HG03575 (cell line): Measurements from ENCODE around the gene LYRM7.
A peak's percentile ranks its signal among the peaks of the same experiment; 100 is the strongest.
"Not testable (repeated sequence)": the region's sequence is repeated elsewhere in the genome, so short reads cannot be mapped to it uniquely, and the experiment has no call there.

Source experiments
- ATAC-seq: cut with Tn5 transposase; IDR thresholded peaks from one replicate; pipeline ENCODE4 v1.9.1; 2021; ENCODE audit not compliant: unreplicated experiment, insufficient number of reproducible peaks, low FRiP score; ENCODE audit errors: extremely low read depth

LYRM7 gene

DNA sequence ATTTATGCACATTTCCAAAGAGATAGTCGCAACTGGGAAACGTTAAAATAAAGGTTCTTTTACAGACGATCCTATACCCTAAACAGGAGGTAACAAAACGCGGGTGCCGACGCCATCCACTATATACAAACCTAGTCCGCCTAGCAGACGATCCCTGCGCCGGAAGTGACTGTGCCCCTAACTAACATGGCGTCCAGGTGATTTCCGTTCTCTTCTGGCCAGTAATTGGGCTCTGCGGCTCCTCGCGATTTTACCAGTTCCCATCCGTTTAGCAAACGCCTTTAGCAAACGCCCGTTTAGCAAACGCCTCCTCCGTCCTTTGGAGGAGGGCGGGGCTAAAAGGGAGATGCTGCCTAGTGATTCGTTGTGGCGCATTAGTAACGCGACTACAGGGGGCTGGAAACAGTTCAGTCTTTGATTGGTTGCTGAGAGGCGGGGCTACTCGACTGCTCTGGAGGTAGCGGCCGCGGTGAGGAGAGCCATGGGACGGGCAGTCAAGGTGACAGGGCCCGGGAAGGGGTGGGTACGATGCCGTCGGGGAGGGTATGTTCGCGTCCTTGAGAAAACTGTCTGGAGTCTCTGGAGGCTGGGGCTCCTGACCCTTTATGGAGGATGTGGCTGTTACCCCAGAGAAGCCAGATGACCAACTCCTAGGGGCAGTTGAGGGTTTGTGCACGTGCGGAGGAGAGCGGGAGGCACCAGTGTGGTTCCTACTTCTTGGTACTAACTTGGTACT lies at the start of gene LYRM7:
LYRM7 (plus strand) TSS at position 405 of the 736 bp plus-strand sequence; CDS start at position 482, 77 bp downstream.
- ATAC-seq, result peak; percentile 93

DNA sequence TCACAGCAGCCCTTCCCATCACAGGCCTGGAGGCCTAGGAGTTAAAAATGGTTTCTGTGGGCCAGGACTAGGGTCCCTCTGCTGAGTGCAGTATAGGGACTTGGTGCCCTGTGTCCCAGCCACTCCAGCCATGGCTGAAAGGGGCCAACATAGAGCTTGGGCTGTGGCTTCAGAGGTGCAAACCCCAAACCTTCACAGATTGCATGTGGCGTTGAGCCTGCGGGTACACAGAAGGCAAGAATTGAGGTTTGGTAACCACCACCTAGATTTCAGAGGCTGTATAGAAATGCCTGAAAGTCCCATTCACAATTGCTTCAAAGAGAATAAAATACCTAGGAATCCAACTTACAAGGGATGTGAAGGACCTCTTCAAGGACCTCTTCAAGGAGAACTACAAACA lies 43.5 kb upstream of the LYRM7 start:
- ATAC-seq, result not testable (repeated sequence)

DNA sequence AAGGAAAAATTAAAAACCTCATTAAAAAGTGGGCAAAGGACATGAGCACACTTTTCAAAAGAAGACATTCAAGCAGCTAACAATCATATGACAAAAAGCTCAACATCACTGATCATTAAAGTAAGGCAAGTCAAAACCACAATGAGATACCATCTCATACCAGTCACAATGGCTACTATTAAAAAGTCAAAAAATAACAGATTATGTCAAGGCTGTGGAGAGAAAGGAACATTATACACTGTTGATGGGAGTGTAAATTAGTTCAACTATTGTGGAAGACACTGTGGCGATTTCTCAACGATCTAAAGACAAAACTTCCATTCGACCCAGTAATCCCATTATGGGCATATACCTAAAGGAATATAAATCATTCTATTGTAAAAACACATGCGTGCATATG lies 41.4 kb upstream of the LYRM7 start:
- ATAC-seq, result no peak

DNA sequence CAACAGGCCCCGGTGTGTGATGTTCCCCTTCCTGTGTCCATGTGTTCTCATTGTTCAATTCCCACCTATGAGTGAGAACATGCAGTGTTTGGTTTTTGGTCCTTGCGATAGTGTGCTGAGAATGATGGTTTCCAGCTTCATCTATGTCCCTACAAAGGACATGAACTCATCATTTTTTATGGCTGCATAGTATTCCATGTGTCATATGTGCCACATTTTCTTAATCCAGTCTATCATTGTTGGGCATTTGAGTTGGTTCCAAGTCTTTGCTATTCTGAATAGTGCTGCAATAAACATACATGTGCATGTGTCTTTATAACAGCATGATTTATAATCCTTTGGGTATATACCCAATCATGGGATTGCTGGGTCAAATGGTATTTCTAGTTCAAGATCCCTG lies 37.7 kb upstream of the LYRM7 start:
- ATAC-seq, result not testable (repeated sequence)

DNA sequence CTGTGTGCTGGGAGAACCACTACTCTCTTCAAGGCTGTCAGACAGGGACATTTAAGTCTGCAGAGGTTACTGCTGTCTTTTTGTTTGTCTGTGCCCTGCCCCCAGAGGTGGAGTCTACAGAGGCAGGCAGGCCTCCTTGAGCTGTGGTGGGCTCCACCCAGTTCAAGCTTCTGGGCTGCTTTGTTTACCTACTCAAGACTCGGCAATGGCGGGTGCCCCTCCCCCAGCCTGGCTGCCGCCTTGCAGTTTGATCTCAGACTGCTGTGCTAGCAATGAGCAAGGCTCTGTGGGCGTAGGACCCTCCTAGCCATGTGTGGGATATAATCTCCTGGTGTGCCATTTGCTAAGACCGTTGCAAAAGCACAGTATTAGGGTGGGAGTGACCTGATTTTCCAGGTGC lies 32.3 kb upstream of the LYRM7 start:
- not testable (repeated sequence) for ATAC-seq

DNA sequence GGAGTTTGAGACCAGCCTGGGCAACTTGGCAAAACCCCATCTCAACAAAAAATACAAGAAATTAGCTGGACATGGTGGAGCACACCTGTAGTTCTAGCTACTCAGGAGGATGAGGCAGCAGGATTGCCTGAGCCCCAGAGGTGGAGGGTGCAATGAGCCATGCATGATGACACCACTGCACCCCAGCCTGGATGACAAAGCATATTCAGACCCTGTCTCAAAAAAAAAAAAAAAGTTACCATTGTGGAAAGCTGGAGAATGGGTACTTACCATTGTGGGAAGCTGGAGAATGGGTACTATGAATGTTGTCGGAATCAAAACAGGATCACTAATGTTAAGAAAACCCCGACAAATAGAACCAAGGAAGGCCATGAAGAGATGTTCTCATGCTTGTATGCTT lies 31.4 kb upstream of the LYRM7 start:
- no peak for ATAC-seq

DNA sequence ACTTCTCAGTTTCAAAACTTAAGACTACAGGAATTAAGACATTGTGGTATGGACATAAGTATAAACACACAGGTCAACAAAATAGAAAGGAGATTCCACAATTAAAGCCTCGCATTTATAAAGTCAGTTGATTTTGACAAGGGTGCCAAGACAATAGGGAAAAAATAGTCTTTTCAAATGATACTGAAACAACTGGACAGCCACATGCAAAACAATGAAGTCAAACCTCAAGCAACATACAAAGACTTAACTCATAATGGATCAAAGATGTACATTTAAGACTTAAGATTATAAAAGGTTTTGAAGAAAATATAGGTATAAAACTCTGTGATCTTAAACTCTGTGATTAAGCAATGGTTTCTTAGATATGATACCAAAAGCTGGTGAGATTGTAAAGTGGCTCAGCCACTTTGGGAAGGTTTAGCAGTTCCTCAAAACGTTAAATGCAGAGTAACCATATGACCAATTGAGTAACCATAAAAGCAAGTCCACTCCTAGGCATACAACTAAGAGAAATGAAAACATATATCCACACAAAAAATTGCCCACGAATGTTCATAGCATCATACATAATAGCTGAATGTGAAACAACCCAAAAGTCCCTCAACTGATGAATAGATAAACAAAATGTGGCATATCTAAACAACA lies 27.6 kb upstream of the LYRM7 start:
- no peak for ATAC-seq

DNA sequence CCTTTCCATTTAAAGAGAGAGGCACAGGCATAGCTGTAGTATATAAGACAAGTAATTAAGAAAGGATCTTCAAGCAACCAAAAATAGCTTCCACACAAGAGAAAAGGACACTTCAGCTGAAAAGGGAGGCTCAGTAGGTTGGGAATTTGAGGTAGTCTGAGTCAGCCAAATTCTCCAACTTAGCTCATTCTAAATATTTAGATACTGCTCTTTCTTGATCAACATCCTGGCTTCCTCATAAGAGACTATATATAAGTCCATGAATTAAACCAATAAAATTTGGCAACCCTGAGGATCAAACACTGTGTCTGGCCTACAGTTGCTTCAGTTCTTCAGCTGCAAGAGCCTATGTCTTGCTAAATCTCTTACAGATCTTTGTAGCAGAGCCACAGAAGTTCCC lies 23.5 kb upstream of the LYRM7 start:
- no peak for ATAC-seq

DNA sequence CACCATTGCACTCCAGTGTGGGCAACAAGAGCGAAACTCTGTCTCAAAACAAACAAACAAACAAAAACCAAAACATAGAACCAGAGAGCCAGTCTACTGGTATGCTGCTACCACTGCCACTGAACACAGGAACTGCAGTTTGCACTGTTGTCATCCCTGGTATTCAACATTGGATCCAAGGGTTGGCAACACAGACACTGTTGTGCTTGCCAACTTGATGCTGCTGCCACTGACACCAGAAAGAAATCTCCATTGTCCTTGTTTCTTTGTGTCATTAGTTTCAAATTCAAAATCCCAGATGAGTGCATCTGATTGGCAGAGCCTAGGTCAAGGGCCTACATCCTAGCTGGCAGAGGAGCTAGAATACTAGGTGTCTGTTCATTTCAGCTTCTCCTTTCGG lies 21.9 kb upstream of the LYRM7 start:
- ATAC-seq, result no peak

DNA sequence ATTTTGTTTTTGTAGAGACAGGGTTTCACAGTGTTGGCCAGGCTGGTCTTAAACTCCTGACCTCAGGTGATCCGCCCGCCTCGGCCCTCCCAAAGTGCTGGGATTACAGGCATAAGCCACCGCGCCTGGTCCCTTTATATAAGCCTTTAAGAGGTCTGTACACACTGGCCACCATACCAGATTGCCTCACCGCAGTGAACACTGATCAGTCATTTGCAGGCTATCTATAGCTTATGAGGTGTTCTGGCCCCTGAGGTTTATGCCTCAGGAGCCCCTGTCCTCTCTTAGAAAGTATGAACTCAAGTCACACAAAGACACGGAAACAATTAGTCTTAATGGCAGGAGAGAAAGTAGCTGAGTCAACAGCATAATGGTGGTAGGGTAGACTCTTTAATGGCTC lies 20.3 kb upstream of the LYRM7 start:
- ATAC-seq, result no peak

DNA sequence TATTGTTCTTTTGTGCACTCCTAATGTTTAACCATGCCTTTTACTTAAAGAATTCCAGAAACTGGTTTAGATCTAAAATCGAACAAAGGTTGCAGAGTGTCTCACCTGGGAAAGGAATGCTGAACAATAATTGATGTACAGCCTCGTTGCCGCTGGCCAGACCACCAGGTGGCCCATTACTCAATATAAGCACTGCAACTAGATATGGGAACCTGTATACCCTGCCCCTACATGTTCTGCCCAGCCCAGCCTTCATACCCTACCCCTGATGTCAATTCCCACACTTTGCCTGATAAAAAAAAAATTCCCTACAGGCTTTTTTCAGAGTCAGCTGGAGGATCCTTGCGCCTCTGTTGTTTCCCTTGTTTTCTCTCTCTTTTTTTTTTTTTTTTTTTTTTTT lies 19.5 kb upstream of the LYRM7 start:
- no peak for ATAC-seq

DNA sequence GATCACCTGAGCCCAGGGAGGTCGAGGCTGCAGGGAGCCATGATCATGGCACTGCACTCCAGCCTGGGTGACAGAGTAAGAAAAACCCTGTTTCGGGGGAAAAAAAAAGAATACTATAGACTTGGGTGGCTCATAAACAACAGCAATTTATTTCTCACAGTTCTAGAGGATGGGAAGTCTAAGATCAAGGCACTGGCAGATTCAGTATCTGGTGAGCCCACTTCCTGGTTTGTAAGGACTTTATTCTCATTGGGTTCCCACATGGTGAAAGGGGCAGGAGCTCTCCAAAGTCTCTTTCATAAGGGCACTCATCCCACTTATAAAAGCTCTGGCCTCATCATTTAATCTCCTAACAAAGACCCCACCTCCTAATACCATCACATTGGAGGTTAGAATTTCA lies 14.4 kb upstream of the LYRM7 start:
- no peak for ATAC-seq

DNA sequence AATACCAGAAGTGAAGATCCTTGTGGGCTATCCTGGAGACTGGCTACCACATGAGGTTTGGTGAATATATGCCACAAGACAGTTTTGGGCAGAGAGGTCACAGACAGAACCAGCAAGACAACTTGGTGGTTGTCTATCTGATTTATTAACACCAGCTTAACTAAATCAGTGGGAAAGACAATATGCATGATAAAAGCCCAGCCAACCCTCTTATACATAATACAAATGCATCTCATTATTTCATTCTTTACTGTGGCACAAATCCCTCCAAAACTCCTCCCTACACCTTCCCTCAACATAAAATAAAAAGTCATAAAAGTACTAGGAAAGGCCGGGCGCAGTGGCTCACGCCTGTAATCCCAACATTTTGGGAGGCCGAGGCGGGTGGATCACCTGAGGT lies 13.8 kb upstream of the LYRM7 start:
- ATAC-seq, result no peak

DNA sequence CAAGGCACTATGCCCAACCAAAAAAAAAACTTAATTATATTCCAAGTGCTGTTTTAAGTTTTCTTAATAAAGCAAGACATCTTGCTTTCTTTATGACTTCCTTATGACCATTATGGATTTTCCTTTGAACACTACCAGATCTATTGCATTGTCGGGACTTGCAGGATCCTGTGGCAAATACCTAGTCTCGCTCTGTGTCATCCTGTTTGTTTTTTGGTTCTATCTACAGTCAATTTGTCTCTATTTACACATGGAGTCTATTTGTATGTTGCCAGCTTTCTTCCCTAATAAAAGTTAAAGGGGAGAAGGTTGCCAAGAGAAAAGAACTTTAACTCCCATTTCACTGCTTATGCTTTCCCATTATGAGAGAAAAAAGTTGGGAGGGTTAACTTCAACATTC lies 10.6 kb upstream of the LYRM7 start:
- ATAC-seq, result no peak

DNA sequence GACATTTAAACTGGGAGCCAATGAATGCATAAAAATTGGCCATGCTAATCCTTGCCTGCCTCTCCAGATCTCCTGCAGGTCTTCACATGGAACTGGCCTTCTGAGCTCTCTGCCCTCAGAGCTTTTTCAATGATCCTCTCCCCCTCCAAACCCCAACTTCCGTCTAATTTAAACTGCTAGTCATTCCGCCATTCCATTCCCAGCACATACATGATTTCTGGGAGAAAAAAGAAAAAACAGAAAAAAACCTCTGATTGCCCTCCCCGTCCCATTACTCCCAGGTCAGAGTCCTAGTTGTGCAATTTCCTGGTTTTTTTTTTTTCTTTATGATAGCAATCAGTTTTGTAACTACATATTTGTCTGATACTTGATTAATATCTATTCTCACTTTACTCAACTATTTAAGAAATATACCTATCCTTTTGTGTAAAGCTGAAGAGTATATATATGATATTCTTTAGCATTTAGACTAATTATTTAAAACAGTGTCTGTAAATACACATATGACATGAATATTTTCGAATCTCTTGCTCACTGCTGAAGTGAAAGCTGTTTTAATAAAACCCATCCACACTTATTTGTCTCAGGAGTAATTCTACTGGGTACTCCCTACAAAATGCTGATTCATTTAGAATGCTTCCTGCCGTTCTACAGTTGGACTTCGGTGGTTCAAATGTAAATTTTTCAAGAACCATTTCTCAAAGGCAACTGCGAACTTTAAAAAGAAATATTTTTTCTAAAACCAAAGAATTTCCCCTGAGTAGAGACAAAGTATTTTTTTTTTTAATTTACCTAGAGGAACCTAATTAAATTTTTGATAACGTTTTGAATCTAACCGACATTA lies 7.2 kb upstream of the LYRM7 start:
- ATAC-seq, result no peak

DNA sequence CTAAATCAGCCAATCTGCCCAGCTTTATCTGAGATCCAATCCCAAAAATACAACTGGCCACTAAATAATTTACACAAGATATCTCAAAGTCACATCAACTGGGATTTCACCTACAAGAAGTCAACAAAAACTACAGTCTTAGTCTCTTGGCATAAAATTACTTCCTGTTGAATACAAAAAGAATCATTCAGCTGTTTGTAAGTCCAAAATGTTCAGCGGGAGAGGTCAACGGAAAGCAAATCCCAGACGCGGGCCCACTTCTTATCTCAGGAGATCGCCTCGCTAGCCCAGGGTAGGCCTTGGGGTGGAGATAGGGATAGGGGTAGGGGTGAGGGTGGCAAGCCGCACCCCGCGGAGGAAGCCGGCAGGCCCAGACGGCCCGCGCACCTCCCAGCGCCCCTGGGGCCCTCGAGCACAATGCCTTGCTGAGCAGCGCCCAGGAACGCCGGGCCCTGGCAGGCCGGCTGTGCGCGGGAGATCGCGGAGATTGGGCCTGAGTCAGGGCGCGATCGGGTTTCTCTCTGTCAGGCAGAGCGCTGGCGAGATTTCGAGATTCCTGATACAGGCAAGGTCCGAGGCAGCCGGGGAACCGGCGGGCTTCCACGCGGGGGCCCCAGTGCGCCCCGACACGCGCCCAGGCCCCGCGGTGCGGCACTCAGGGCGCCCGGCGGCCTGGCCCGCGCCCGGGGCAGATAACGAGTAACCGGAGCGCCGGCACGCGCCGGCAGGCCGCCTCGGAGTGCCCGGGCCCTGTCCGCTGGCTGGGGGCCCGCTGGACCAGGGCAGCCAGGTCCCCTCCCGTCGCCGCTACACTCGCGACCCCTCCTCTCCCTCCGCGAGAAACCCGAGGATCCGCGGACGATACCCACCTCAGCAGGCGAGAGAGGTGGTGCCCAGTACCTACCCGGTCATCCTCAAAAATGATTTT lies 6.3 kb upstream of the LYRM7 start:
- ATAC-seq, result peak; percentile 47

DNA sequence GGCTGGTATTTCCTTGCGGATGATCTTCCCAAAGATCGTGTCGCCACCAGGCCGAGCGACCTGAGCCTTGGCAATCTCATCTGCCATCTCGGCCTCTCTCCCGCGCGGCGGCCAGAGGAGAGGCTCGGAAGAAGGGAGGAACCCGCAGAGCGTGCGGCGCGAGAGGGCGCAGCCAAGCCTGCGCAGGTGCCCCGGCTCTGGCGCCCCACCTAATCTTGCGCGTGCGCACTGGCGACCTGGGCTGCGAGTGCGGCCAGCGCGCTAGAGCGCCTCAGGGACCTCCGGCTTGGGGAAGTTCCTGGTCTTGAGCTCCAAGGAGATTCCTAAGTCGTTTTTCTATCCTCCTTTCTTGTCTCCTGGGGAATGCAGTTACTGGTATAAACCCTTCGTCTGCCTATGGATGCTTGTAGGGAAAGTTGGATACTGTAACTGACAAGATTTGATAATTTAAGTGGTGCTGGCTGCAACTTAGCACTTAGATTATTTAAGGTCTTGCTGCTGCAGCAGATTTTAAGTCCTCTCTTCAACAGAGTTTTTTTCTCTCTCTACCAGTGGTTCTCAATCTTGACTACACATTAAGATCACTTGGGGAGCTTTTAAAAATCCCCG lies 5.5 kb upstream of the LYRM7 start, which contains the start of gene HINT1:
HINT1 (minus strand) TSS at position 138 of the 609 bp plus-strand sequence; CDS start at position 87, 51 bp downstream.
- peak; percentile 57 for ATAC-seq

DNA sequence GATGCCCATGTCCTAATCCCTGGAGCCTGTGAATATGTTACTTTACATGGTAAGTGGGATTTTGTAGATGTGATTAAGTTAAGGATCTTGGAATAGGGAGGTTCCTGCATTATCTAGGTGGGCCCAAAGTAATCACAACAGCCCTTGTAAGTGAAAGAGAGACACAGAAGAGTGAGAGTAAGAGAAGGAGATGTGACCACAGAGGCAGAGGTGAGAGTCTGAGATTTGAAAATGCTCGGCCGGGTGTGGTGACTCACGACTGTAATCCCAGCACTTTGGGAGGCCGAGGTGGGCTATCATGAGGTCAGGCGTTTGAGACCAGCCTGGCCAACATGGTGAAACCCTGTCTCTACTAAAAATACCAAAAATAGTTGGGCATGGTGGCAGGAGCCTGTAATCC lies 3.1 kb upstream of the LYRM7 start:
- ATAC-seq, result no peak
